A549 treated with AZD9567 at 1 μM for 4 hours (cell line): ENCODE results near the gene TRIM24. TPM values are rescaled to one million over a fixed set of nuclear protein-coding genes. Genes with fewer than 3 reads are reported as not detected.

ENCODE experiments used
- total RNA-seq: library from RNA; stranded (reverse); fragments of 200-300 nt; extraction: Qiagen RNA extraction; gene quantifications from 5 replicates; pipeline ENCODE4 v1.2.3, GENCODE V29; 2022; ENCODE audit not compliant: insufficient read depth

The TRIM24 gene
- total RNA-seq: 7.7 to 11.3 TPM (median 8.2 TPM) in 5 replicates

DNA sequence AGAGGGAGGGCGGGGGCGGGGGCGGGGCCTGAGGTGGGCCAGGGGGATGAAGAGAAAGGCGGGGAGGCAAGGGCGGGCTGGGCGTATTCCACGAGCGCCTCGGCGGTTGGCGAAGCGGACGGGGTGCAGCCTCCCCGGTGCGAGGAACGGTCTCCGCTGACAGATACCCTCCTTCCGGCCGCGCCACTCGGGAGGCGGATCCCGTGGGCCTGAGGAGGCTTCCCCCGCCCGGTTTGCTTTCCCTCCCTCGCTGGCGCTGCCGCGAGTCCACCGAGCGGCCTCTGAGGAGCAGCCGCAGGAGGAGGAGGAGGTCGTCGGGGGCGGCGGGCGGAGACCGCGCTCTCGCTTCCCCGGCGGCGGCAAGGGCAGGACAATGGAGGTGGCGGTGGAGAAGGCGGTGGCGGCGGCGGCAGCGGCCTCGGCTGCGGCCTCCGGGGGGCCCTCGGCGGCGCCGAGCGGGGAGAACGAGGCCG is at the start of gene TRIM24:
Gene TRIM24 (plus strand): TSS at position 84 of the 473 bp plus-strand sequence. CDS start 290 bp downstream, at position 374.

Other genes with a start within 250 kb of the TRIM24 start
- not detected in 5 replicates for gene SVOPL, start 241.1 kb downstream of the TRIM24 start, total RNA-seq